Tongue (tissue), 2 donors: ENCODE data around the gene CD79B. TPM values are rescaled to one million over a fixed set of nuclear protein-coding genes. Genes with fewer than 3 reads are reported as not detected.
A peak's percentile ranks its signal among the peaks of the same experiment; 100 is the strongest.
"Not testable (repeated sequence)": the region's sequence is repeated elsewhere in the genome, so short reads cannot be mapped to it uniquely, and the experiment has no call there.

ENCODE experiments used
- DNase-seq: peaks from one replicate; pipeline ENCODE4 v3.0.0-alpha.2; 2015
- total RNA-seq: library from RNA; depleted of rRNA; stranded (reverse); fragments of >200 nt; gene quantifications from one replicate; pipeline ENCODE4 v1.2.3, GENCODE V29; 2014

The CD79B gene
- total RNA-seq, 1 donor from 2014 or later, result 7.7 TPM

DNA sequence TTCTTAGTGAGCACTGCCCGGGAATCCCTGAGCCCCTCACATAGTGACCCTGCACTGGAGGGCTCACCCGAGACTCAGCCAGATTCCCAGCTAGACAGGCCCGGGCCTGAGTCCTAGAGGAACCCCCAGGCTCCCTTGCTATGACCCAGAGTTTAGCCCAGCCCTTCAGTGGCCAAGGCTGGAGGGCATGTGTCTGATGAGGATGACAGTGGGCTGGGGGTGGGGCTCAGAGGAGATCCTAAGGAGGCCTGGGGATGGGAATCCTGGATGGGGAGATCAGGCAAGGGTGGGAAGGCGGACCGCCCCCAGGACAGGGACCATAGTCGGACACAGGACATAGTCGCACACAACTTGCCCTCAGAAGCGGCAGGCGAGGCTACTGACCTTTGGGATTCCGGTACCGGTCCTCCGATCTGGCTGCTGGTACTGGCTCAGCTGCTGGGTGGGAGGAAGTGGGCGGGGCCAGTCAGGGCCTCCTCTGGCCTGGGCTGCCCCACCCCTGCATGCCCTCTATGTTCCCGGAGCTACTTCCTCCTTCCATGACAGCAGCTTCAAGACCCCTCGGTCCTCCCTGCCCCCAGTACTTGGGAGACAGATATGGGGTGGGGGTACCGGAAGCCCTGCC, 1.1 kb downstream of the CD79B start:
- DNase-seq, result no peak

DNA sequence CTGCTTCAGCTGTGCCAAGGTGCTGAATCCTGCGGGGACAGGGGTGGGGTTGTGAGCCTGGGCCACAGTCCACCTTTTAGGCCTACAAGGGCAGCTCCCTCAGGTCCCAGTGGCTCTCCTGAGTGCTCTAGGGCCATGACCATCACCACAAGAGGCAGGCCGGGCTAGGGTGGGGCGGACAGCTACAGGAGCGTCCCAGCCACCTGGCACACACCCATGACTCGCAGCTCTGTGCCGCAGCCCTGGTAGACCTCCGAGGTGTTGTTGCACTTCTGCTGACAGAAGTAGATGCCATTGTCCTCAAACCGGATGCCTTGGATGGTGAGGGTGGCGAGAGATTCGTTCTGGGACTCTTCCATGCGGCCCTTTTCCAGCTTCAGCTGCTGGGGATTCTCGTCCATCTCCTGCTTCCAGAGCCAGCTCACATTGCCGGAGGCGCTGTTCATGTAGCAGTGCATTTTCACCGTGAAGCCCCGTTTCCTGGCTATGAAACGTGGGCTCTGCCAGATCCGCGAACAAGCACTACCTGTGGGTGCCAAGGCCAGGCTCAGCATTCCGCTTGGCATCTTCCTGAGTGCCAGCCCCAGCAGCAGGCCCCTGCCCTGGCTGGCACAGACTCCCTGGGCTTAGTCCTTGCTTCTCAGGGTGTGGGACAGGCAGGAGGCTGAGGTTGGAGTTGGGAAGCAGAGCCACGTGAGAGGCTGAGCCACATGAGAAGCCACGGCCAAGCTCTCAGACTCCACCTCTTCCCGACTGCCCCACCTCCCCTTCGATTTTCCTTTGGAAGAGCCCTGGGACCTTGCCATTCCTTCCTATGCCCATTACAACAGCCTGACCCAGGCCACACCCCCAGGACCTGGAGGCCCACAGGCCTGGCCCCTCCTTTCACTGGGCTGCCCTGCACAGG, 2.0 kb downstream of the CD79B start:
- peak; percentile 50 for DNase-seq

DNA sequence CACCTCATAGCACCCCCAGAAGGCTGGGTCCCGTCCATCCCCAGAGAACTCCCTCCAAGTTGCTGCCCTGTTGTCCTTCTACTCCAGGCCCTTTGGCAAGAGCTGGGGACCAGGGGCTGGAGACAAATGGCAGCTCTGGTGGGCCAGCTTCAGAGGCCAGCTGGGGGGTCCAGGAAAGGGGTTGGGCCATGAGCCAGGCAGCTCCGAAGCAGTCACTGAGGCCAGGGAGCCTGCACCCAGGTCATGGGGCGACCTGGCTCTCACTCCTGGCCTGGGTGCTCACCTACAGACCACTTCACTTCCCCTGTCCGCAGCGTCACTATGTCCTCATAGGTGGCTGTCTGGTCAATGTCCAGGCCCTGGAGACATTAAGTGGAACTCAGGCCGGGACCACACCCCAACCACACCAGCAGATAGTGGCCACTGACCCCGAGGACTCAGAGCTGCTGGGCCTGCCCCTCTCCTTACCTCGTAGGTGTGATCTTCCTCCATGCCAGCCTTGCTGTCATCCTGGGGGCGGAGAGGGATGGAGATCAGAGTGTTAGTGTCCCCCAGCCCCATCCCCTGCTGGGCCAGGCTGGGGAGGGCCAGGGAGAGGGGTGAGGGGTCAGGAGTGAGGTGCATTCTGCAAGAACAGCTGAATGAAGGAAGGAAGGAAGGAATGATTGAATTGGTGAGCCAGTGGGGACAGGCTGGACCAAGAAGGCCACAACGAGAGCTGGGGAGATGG, 3.0 kb downstream of the CD79B start:
- DNase-seq, result no peak

DNA sequence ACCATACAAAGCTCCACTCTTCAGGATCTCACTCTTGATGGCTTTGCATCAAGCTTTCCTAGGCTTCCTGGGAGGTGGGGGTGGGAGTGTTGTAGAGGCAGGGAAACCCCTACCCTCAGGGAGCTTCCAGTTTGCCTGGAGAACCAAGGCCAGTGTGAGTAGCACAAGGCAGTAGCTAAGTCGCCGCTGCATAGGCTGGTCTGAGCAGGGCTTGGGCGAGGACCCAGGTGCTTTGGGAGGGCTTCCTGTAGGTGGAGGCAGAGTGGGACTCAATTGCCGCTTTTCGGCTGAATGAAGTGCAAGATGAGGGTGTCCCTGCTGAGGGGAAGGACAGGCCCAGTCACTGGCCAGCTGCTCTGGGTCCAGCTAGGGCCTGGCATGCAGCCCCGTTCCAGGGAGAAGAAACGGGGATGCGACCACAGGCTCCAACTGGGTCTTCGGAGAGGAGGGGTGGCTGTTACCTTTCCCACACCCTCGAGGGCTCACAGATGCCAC, 3.9 kb downstream of the CD79B start:
- no peak for DNase-seq

DNA sequence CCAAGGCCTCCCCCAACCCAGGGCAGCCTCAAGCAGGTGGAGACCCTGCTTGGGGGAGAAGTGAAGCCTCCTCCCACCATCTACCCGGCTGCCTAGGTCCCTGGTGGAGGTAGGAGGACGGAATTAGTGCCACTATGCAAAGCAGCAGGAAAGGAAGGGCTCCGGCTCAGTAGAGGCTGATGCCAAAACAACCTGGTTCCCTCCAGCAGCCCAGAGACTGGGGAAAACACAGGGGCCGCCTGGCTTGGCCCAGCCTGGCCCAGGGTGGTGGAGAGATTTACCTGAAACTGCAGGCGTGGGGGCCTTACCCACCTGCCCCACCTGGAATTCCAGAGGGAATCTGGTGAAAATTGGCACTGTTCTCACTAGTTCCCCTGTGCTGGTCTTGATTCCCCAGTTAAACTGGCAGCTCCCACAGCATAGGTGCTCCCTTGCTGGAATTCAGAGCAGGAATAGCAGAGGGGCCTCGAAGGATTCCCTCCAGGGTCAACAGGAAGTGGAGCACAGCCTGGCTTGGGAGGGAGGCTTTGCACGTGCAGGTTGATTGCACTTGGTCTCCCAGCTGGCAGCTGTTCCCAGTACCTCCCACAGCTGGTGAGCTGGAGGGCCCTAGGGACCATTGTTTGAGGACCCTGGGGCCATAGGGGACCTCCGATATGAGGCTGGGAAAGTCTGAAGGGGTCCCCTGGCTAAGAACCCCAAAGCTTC, 4.5 kb downstream of the CD79B start:
- no peak for DNase-seq

DNA sequence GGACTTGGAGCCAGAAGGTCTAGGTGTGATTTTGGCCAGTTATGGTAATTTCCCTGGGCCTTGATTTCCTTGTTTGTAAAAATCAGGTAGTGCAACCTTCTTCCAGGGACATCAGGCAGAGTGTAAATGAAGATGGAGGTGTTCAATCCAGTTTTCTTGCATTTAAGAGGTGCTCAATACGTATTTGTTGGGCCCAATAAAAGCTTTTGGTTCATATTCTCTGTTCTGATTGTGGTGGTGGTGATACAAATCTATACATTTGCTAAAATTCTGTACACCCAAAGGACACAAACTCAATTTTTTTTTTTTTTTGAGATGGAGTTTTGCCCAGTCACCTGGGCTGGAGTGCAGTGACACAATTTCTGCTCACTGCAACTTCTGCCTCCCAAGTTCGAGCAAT, 6.0 kb downstream of the CD79B start:
- no peak for DNase-seq

DNA sequence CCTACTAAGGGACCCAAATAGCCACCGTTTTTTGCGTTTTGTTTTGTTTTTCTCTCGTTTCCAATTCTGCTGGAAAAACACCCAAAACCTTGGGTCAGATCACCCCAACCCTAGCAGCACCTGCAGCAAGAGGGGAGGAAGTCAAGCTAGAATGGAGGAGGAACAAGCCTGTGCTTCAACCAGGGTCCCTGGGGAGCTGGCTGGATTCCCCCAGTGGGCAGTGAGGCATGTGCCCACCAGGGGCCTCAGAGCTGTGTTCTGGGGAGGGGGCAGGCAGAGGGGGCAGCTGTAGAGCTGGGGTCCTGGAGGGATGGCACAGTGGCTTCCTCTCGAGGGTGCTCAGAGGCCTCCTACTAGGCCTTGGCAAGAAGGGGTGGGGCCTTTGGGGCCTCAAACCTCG, 6.5 kb downstream of the CD79B start:
- no peak for DNase-seq

DNA sequence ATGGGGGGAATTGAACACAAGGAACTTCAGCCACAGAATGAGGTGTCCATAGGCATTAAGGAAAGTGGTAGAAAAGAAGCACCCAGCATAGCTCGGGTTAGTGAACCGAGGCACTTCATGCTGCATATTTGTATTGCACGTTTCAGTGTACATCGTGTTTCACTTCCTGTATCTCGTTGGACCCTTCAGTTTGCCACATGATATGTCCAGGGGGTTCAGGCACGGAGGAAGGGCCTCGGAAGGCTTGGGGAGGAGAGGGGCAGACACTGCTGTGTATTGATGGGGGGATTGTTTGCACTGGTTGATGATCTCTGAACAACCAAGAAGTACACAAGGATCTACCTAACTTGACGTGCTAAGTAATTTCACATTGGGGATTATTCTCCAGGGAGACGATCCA, 9.7 kb downstream of the CD79B start:
- DNase-seq, result not testable (repeated sequence)

DNA sequence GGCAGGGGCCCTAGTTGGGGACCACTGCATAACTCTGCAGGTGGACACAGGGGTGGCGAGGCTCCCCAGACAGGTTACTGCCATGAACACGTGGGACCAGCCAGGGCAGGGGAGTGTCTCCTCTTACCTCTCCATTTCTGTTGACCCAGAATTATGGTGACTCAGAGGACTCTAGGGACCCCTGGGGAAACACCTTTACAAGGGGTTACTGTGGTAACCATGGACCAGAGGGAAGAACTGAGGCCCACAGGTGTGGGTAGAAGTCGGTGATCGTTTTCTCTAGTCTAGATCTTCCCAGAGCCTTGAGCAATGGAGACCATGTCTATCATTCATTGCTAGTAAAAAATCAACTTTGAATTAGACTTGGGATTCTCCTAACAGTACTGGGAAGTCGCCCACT, 11.4 kb downstream of the CD79B start:
- not testable (repeated sequence) for DNase-seq

DNA sequence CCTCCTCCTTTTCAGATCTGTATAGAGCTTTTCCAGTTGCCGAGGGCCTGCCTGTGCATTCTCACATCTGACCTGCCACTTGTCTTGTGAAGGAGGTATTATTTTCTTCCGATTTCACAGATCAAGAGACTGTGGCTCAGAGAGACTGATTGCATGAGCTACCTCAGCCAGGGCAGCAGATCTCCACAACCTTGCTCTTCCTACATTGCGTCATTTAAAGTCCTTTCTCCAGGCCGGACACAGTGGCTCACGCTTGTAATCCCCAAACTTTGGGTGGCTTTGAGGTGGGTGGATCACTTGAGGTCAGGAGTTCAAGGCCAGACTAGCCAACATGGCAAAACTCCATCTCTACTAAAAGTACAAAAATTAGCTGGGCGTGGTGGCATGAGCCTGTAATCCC, 12.1 kb downstream of the CD79B start:
- DNase-seq, result not testable (repeated sequence)

DNA sequence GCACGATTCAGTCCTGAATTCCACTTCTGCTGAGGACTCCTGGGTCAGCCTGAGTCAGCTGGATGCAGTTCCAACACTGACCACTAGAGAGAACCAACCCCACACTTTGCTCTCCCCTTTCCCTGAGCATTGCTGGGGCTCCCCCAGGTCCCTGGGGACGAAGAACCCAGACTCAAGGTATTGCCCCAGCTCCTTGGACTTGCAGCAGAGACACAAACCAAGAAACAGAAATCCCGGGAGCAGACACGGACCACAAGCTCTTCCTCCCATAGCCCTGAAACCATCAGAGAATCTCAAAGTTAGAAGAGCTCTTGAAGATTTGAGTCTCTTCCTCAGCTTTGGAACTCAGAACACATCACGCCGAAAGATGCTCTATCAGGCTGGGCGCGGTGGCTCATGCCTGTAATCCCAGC, 12.8 kb downstream of the CD79B start:
- peak; percentile 74 for DNase-seq

DNA sequence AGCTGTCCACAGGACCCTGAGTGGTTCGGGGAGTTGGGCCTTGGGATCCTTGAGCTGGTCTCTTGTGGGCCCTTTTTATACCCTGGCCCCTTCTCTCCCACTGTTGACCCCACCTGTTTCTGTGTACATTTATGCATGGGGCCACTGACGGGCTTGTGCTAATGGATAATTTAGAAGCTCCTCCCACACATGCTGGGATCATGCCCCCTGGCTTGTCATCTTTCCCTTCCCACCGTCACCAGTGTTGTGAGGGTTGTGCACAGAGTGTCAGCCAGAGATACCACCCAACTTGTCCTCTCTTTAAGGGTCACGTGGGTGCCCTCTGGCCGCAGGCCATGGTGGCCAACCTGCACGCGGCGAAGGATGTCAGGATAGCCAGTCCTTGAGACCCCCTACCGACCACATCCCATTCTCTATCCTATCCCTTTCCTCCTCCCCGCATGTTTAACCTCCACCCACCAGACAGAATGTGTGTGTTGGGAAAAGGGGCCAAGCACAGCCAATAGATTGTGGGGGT, 13.3 kb downstream of the CD79B start, which contains the start of gene GH1:
Gene GH1, minus strand, starts transcription at position 51 of the 517 bp plus-strand sequence. CDS start 63 bp downstream, outside the sequence.
- not testable (repeated sequence) for DNase-seq

DNA sequence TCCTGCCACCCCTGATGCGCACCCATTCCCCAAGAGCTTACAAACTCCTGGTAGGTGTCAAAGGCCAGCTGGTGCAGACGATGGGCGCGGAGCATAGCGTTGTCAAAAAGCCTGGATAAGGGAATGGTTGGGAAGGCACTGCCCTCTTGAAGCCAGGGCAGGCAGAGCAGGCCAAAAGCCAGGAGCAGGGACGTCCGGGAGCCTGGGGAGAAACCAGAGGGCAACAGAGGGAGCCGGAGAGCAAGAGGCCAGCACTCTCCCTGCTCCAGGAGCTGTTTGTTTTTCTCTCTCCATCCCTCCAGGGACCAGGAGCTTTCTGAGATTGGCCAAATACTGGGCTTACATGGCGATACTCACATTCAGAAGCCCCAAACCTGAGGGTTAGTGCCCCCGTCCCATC, 13.8 kb downstream of the CD79B start:
- DNase-seq, result no peak

DNA sequence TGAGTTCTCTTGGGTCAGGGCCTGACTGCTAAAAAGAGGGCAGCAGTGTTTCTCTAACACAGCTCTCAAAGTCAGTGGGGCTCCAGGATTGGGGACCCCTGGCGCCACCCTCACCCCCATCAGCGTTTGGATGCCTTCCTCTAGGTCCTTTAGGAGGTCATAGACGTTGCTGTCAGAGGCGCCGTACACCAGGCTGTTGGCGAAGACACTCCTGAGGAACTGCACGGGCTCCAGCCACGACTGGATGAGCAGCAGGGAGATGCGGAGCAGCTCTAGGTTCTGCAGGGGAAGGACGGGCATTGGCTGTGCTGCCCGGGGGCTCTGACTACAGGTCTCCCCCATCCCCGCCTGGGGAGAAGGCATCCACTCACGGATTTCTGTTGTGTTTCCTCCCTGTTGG, 14.5 kb downstream of the CD79B start:
- DNase-seq, result no peak

DNA sequence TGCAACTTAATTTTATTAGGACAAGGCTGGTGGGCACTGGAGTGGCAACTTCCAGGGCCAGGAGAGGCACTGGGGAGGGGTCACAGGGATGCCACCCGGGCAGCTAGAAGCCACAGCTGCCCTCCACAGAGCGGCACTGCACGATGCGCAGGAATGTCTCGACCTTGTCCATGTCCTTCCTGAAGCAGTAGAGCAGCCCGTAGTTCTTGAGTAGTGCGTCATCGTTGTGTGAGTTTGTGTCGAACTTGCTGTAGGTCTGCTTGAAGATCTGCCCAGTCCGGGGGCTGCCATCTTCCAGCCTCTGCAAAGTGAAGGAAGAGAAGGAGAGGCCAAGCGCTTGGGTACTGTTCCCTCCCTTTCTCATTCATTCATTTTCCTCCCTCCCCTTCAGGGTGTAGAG, 14.9 kb downstream of the CD79B start:
- not testable (repeated sequence) for DNase-seq

DNA sequence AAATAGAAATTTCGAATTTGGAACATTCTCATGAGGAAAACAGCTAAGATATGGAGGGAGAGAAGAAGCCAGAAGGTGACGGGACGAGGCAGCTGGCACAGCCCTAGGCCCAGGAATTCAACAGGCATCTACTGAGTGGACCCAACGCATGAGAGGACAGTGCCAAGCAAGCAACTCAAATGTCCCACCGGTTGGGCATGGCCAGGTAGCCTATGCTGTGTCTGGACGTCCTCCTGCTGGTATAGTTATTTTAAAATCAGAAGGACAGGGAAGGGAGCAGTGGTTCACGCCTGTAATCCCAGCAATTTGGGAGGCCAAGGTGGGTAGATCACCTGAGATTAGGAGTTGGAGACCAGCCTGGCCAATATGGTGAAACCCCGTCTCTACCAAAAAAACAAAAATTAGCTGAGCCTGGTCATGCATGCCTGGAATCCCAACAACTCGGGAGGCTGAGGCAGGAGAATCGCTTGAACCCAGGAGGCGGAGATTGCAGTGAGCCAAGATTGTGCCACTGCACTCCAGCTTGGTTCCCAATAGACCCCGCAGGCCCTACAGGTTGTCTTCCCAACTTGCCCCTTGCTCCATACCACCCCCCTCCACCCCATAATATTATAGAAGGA, 15.5 kb downstream of the CD79B start:
- no peak for DNase-seq

DNA sequence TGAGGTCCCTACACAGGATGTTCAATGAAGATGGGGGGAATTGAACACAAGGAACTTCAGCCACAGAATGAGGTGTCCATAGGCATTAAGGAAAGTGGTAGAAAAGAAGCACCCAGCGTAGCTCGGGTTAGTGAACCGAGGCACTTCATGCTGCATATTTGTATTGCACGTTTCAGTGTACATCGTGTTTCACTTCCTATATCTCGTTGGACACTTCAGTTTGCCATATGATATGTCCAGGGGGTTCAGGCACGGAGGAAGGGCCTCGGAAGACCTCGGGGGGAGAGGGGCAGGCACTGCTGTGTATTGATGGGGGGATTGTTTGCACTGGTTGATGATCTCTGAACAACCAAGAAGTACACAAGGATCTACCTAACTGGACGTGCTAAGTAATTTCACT, 16.4 kb downstream of the CD79B start:
- DNase-seq, result not testable (repeated sequence)

DNA sequence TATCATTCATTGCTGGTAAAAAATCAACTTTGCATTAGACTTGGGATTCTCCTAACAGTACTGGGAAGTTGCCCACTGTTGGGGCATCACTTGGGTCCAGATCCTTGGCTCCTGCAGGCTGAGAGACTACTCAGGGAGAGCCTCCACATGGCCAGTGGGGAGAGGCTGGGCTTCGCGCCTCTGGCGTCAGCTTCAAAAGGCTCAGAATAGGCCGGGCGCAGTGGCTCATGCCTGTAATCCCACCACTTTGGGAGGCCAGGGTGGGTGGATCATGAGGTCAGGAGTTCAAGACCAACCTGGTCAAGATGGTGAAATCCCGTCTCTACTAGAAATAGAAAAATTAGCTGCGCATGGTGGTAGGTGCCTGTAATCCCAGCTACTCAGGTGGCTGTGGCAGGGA, 17.7 kb downstream of the CD79B start:
- no peak for DNase-seq

DNA sequence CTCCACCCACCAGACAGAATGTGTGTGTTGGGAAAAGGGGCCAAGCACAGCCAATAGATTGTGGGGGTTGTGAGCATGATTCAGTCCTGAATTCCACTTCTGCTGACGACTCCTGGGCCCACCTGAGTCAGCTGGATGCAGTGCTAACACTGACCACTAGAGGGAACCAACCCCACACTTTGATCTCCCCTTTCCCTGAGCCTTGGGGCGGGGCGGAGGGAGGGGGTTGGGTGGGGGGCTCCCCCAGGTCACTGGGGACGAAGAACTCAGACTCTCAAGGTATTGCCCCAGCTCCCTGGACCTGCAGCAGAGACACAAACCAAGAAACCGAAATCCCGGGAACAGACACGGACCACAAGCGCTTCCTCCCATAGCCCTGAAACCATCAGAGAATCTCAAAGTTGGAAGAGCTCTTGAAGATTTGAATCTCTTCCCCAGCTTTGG, 20.5 kb downstream of the CD79B start:
- DNase-seq, result peak; percentile 58

DNA sequence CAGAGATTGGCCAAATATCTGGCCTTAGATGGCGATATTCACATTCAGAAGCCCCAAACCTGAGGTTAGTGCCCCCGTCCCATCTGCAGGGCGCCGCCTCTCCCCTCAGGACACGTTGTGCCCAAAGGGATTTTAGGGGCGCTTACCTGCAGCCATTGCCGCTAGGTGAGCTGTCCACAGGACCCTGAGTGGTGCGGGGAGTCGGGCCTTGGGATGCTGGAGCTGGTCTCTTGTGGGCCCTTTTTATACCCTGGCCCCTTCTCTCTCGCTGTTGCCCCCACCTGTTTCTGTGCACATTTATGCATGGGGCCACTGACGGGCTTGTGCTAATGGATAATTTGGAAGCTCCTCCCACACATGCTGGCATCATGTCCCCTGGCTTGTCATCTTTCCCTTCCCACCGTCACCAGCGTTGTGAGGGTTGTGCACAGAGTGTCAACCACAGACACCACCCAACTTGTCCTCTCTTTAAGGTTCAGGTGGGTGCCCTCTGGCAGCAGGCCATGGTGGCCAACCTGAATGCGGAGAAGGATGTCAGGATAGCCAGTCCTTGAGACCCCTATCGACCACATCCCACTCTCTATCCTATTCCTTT, 21.0 kb downstream of the CD79B start, which contains the start of gene CSHL1:
Gene CSHL1, minus strand, starts transcription at position 218 of the 595 bp plus-strand sequence. Its CDS starts 62 bp downstream, at position 156.
- DNase-seq, result no peak

DNA sequence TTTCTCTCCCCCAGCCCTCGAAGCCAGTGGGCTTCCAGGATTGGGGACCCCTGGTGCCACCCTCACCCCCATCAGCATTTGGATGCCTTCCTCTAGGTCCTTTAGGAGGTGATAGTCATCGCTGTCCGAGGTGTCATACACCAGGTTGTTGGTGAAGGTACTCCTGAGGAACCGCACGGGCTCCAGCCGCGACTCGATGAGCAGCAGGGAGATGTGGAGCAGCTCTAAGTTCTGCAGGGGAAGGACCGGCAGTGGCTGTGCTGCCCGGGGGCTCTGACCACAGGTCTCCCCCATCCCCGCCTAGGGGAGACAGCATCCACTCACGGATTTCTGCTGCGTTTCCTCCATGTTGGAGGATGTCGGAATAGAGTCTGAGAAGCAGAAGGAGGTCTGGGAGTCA, 22.0 kb downstream of the CD79B start:
- DNase-seq, result no peak
